ENCODE measurements around the gene EXOSC10. TPM values are rescaled to one million over a fixed set of nuclear protein-coding genes. Genes with fewer than 3 reads are reported as not detected.
"Not testable (repeated sequence)": the region's sequence is repeated elsewhere in the genome, so short reads cannot be mapped to it uniquely, and the experiment has no call there.

EXOSC10 gene
- total RNA-seq, 2 experiments from 2014 or later = 103 to 104 TPM

DNA sequence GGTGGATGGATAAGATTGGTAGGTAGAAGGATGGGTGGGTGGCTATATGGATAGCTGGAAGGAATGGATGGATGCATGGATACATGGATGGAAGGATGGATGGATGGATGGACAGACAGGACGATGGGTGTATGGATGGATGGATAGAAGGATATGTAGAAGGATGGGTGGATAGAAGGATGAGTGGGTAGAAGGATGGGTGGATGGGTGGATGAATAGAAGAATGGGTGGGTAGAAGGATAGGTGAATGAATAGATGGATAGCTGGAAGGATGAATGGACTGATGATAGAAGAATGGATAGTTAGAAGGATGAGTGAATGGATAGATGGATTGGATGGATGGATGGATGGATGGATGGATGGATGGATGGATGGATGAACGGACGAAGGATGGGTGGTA lies 57.6 kb downstream of the EXOSC10 start:
- DNase-seq (no peak), ATAC-seq (no peak)
- peaks cover 9% of the 10 kb centered on the region for H3K4me1 Mint-ChIP-seq
- H3K36me3 Mint-ChIP-seq = no peaks in the 10 kb centered on the region
- H3K27me3 Mint-ChIP-seq = peaks cover 5% of the 10 kb centered on the region
- H3K9me3 Mint-ChIP-seq (ENCODE audit: low read depth) = no peaks in the 10 kb centered on the region
- H3K27ac Mint-ChIP-seq = no peak overlapping the region
- CTCF ChIA-PET = interaction anchor here (1.2 kb wide), 1 partner anchor 603 kb away, joined by 3 read pairs; no protein-coding TSS in a partner anchor
- H3K4me3 Mint-ChIP-seq = no peak overlapping the region

DNA sequence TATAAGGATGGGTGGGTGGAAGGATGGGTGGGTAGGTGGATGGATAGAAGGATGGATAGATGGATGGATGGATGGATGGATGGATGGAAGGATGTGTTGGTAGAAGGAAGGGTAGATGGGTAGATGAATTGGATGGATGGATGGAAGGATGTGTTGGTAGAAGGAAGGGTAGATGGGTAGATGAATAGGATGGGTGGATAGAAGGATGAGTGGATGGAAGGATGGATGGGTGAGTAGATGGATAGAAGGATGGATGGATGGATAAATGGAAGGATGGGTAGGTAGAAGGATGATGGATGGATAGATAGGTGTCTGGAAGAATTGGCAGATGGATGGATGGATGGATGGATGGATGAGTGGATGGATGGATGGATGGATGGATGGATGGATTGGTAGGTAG lies 58.6 kb downstream of the EXOSC10 start:
- CTCF ChIA-PET = no interaction called here
- ATAC-seq = no peak
- Mint-ChIP-seq H3K9me3 (ENCODE audit: low read depth) (no peaks in the 10 kb centered on the region), H3K27me3 (peaks cover 5% of the 10 kb centered on the region), H3K4me1 (peaks cover 9% of the 10 kb centered on the region), H3K27ac (no peak overlapping the region), H3K36me3 (no peaks in the 10 kb centered on the region), H3K4me3 (no peak overlapping the region)
- no peak for DNase-seq

DNA sequence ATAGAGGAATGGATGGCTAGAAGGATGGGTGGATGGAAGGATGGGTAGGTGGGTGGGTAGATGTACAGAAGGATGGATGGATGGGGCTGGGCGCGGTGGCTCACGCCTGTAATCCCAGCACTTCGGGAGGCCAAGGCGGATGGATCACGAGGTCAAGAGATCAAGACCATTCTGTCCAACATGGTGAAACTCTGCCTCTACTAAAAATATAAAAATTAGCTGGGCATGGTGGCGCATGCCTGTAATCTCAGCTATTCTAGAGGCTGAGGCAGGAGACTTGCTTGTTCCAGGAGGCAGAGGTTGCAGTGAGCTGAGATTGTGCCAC lies 59.6 kb downstream of the EXOSC10 start:
- DNase-seq; H3K4me1 Mint-ChIP-seq; H3K27me3 Mint-ChIP-seq; H3K9me3 Mint-ChIP-seq (ENCODE audit: low read depth); H3K36me3 Mint-ChIP-seq; ATAC-seq; H3K27ac Mint-ChIP-seq; H3K4me3 Mint-ChIP-seq: not testable (repeated sequence)
- CTCF ChIA-PET = interaction anchor here (1.4 to 3.6 kb wide), 2 partner anchors 10 to 59 kb away, joined by 3 to 48 read pairs; partner anchors contain the start of gene EXOSC10

DNA sequence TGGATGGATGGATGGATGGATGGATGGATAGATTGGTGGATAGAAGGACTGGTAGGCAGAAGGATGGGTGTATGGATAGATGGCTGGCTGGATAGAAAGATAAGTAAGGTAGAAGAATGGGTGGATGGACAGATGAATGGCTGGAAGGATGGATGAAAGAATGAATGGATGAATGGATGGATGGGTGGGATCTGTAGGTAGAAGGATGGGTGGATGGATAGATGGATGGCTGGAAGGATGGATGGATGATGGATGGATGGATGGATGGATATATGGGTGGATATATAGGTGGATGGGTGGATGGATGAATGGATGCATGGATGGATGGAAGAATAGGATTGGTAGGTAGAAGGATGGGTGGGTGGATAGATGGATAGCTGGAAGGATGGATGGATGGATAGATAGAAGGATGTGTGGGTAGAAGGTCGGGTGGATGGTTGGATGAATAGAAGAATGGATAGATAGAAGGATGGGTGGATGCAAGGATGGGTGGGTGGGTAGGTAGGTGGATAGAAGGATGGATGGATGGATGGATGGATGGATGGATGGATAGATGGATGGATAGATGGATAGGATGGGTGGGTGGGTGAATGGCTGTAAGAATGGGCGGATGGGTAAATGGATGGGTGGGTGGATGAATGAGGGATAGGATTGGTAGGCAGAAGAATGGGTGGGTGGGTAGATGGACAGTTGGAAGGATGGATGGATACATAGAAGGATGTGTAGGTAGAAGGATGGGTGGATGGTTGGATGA lies 60.1 kb downstream of the EXOSC10 start:
- no peak for DNase-seq
- Mint-ChIP-seq H3K9me3 (ENCODE audit: low read depth) (no peaks in the 10 kb centered on the region), H3K4me1 (peaks cover 9% of the 10 kb centered on the region), H3K4me3 (no peak overlapping the region), H3K36me3 (no peaks in the 10 kb centered on the region), H3K27ac (no peak overlapping the region), H3K27me3 (peaks cover 5% of the 10 kb centered on the region)
- no peak for ATAC-seq
- CTCF ChIA-PET = interaction anchor here (1.0 to 4.8 kb wide), 8 partner anchors 11 to 603 kb away, joined by 3 to 93 read pairs (median 16); partner anchors contain the start of genes EXOSC10 and TARDBP

DNA sequence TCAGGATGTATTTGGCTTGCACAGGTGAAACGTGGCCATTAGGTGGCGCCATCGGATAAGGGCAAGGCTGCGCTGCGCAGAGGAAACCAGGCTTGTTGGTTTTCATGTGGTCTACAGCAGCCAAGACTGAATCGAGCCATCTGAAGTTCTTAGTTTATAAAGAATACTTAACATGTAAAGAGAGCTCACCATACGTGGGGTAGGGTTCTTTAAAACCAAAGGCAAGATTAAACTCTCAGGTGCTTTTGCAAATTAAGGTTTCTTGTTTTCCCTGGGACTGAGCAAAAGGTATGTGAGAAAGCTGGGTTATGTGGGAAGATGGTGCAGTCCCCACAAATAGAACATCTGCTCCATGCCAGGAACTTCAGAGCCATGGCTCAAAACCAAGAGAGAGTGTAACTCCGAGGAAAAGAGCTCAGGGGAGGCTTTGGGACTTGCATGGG lies 61.9 kb downstream of the EXOSC10 start:
- CTCF ChIA-PET = interaction anchor here (0.6 to 4.8 kb wide), 77 partner anchors 8 to 791 kb away, joined by 3 to 93 read pairs (median 4); partner anchors contain the start of genes EXOSC10, FBXO6, MTOR and SRM
- H3K9me3 Mint-ChIP-seq (ENCODE audit: low read depth) = no peaks in the 10 kb centered on the region
- H3K4me3 Mint-ChIP-seq = no peak overlapping the region
- ATAC-seq = peak; percentile 97
- peaks cover 9% of the 10 kb centered on the region for H3K4me1 Mint-ChIP-seq
- peak; percentile 92 for DNase-seq
- H3K27ac Mint-ChIP-seq = no peak overlapping the region
- no peaks in the 10 kb centered on the region for H3K36me3 Mint-ChIP-seq
- H3K27me3 Mint-ChIP-seq = peaks cover 5% of the 10 kb centered on the region

DNA sequence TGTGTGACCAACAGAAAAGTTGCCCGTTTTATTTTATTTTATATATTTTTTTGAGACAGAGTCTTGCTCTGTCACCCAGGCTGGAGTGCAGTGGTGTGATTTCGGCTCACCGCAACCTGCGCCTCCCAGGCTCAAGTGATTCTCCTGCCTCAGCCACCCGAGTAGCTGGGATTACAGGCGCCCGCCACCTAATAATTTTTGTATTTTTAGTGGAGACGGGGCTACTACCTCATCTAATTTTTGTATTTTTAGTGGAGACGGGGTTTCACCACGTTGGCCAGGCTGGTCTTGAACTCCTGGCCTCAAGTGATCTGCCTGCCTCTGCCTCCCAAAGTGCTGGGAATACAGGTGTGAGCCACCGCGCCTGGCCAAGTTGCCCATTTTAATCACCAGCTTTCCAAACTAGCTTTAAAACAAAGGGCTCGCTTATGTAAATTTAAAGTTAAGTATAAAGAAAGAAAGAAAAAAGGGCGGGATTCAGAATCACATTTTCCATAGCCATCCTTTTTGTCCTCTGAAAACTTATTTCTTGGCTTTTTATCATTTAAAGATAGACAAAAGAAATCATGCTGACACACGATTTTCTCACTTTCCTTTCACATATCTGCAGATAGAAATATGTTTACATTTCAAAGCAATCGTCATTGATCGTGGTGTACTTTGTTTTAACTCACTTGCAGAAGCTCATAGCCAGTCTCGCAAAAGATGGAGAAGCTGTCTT lies 62.5 kb downstream of the EXOSC10 start:
- CTCF ChIA-PET = interaction anchor here (0.6 to 4.8 kb wide), 72 partner anchors 8 to 792 kb away, joined by 3 to 93 read pairs (median 4); partner anchors contain the start of genes EXOSC10, FBXO6, MTOR and SRM
- not testable (repeated sequence) for H3K27me3 Mint-ChIP-seq; H3K9me3 Mint-ChIP-seq (ENCODE audit: low read depth); H3K4me3 Mint-ChIP-seq; ATAC-seq; H3K27ac Mint-ChIP-seq; H3K36me3 Mint-ChIP-seq; DNase-seq; H3K4me1 Mint-ChIP-seq

DNA sequence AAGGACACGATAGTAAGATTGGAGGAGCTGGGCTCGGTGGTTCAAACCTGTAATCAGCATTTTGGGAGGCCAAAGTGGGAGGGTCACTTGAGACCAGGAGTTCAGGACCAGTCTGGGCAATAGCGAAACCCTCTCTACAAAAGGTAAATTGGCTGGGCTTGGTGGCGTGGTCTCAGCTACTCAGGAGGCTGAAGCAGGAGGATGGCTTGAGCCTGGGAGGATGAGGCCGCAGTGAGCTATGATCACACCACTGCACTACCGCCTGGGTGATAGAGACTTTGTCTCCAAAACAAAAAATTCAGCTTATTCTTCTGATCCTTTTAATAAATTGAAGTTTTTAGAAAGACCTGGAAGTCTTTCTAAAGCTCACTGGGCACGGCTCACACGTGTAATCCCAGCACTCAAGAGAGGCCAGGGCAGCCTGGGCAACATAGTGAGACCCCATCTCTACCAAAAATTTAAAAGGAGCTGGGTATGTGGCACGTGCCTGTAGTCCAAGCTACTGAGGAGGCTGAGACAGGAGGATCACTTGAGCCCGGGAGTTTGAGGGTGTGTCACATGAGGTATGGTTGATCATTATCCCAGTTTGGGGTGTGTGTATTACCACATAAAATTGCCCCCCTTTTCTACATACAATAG lies 67.9 kb downstream of the EXOSC10 start:
- Mint-ChIP-seq H3K36me3 (peaks cover 5% of the 10 kb centered on the region), H3K9me3 (ENCODE audit: low read depth) (no peaks in the 10 kb centered on the region), H3K4me1 (no peaks in the 10 kb centered on the region), H3K27ac (no peak overlapping the region), H3K4me3 (no peak overlapping the region), H3K27me3 (no peaks in the 10 kb centered on the region)
- CTCF ChIA-PET = interaction anchor here (0.7 to 2.2 kb wide), 3 partner anchors 31 to 614 kb away, joined by 3 to 8 read pairs (median 3); no protein-coding TSS in a partner anchor
- peak; percentile 23 for ATAC-seq
- DNase-seq = no peak

DNA sequence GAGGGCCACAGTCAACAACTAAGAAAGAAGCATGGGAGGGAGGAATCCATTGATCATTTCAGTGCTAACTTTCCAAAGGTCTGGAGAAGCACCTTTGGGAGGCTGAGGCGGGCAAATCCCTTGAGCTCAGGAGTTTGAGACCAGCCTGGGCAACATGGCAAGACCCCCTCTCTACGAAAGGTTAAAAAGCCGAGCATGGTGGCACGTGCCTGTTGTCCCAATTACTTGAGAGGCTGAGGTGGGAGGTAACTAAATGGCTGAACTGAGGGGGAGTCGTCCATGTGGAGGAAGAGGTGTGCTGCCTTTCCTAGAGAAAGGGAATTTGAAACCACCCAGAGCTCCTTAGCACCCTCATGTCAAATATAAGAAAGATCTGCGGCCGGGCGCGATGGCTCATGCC lies 68.8 kb downstream of the EXOSC10 start:
- Mint-ChIP-seq H3K27ac (no peak overlapping the region), H3K4me3 (no peak overlapping the region), H3K9me3 (ENCODE audit: low read depth) (no peaks in the 10 kb centered on the region), H3K27me3 (no peaks in the 10 kb centered on the region), H3K36me3 (peaks cover 5% of the 10 kb centered on the region), H3K4me1 (no peaks in the 10 kb centered on the region)
- DNase-seq (no peak), ATAC-seq (no peak)
- CTCF ChIA-PET = interaction anchor here (0.7 to 2.2 kb wide), 2 partner anchors 210 to 615 kb away, joined by 3 to 8 read pairs; no protein-coding TSS in a partner anchor

DNA sequence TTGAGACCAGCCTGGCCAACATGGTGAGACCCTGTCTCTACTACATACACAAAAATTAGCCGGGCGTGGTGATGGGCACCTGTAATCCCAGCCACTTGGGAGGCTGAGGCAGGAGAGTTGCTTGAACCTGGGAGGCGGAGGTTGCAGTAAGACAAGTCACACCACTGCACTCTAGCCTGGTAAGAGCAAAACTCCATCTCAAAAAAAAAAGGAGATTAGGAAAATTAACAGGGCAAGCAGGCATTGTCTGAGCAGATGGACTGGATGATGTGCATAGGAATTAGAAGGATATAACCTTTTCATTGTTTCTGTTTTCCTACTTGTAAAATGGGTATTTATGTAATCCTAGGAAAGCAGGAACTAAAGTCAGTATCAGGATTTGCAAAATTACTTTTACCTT lies 71.7 kb downstream of the EXOSC10 start:
- DNase-seq (no peak), ATAC-seq (no peak)
- Mint-ChIP-seq H3K36me3 (peaks cover 24% of the 10 kb centered on the region), H3K9me3 (ENCODE audit: low read depth) (no peaks in the 10 kb centered on the region), H3K4me3 (no peak overlapping the region), H3K4me1 (peaks cover 14% of the 10 kb centered on the region), H3K27me3 (no peaks in the 10 kb centered on the region), H3K27ac (no peak overlapping the region)
- CTCF ChIA-PET = interaction anchor here (1.6 kb wide), 1 partner anchor 10 kb away, joined by 6 read pairs; no protein-coding TSS in a partner anchor

DNA sequence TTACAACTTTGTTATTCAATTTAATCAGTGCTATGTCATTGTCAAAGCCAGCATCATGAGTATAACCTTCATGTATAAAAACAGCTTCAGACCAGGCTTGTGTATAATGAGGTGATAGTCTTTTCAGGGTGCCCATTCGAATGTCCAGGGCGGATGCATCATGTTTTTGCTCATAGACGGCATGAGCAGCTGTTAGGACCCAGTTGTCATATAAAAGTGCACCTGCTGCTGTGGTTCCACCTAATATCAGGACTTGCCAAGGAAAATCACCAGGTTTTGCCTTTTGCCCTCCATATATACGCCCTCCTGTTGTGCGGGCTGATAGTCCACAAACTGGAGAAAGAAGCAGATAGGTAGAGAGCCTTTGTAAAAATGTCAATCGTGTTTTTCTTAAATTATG lies 72.4 kb downstream of the EXOSC10 start:
- CTCF ChIA-PET = interaction anchor here (1.6 kb wide), 1 partner anchor 10 kb away, joined by 6 read pairs; no protein-coding TSS in a partner anchor
- peaks cover 17% of the 10 kb centered on the region for H3K4me1 Mint-ChIP-seq
- H3K27ac Mint-ChIP-seq = no peak overlapping the region

DNA sequence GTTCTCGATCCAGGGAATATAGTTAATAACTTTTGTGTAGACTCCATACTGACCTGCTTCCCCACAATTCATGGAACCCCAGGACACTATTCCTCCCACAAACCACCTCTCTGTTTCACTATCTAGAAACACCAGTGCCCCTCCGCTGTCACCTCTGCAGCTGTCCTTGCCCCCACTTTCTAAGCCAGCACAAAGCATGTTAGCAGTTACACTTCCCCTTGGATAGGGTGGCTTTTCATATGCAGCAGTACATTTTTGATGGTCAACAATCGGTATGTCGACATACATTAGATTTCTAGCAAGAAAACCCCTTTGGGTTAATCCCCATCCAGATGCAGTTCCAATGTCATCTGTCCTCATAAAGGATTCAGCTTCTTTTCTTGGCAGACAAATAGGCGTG lies 72.8 kb downstream of the EXOSC10 start:
- ATAC-seq (no peak), DNase-seq (no peak)
- H3K27me3 Mint-ChIP-seq = no peaks in the 10 kb centered on the region
- no peaks in the 10 kb centered on the region for H3K9me3 Mint-ChIP-seq (ENCODE audit: low read depth)
- peaks cover 18% of the 10 kb centered on the region for H3K4me1 Mint-ChIP-seq
- H3K4me3 Mint-ChIP-seq = no peak overlapping the region
- H3K36me3 Mint-ChIP-seq = peaks cover 33% of the 10 kb centered on the region
- CTCF ChIA-PET = interaction anchor here (1.6 kb wide), 1 partner anchor 11 kb away, joined by 6 read pairs; no protein-coding TSS in a partner anchor
- no peak overlapping the region for H3K27ac Mint-ChIP-seq

More for the DNA sequence above, 72.4 kb downstream of the EXOSC10 start:
- Mint-ChIP-seq H3K36me3 (peaks cover 29% of the 10 kb centered on the region), H3K9me3 (ENCODE audit: low read depth) (no peaks in the 10 kb centered on the region), H3K4me3 (no peak overlapping the region), H3K27me3 (no peaks in the 10 kb centered on the region)
- ATAC-seq (no peak), DNase-seq (no peak)

DNA sequence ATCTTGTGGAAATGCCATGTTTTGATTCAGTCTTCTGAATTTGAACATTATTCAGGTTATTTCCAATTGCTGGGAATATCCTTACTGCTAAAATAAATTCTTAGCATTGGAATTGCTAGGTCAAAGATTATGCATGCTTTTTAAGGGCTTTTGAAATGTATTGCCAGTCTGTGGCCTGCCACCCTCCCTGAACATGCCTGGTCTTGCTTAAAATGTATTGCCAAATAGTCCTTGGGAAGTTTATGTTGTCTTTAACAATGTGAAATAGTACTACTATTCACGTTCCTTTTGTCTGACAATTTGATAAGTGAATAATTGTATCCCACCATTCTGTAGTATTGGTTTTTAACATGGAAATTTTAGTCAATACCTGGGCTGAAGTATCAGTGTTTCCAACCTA lies 73.6 kb downstream of the EXOSC10 start:
- DNase-seq (no peak), ATAC-seq (no peak)
- Mint-ChIP-seq H3K27me3 (no peaks in the 10 kb centered on the region), H3K27ac (no peak overlapping the region), H3K4me3 (no peak overlapping the region), H3K36me3 (peaks cover 41% of the 10 kb centered on the region), H3K4me1 (peaks cover 19% of the 10 kb centered on the region), H3K9me3 (ENCODE audit: low read depth) (no peaks in the 10 kb centered on the region)
- CTCF ChIA-PET = no interaction called here

DNA sequence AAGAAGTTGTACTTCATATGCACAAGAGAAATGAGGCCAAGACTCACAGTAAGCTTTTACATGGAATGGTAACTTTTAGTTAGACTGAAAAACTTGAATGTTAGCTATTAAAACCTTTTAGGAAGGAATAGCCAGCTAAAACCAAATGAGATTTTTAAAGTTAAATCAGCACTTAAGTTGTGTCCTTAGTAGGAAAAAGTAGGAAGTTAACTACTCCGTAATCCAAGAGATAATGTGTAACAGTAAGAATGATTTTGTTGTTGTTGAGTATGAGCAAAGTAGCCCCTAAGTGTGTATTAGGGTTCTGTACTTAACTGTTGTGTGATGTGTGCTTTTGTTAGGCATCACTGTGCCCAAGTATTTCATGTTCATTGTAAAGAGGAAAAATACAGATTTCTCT lies 74.1 kb downstream of the EXOSC10 start:
- DNase-seq = no peak

More for the DNA sequence above, 74.1 kb downstream of the EXOSC10 start:
- no peak overlapping the region for H3K27ac Mint-ChIP-seq
- CTCF ChIA-PET = interaction anchor here (2.4 kb wide), 1 partner anchor 12 kb away, joined by 7 read pairs; no protein-coding TSS in a partner anchor
- peaks cover 19% of the 10 kb centered on the region for H3K4me1 Mint-ChIP-seq
- no peaks in the 10 kb centered on the region for H3K27me3 Mint-ChIP-seq
- ATAC-seq = no peak
- H3K36me3 Mint-ChIP-seq = peaks cover 43% of the 10 kb centered on the region
- H3K9me3 Mint-ChIP-seq (ENCODE audit: low read depth) = no peaks in the 10 kb centered on the region
- no peak overlapping the region for H3K4me3 Mint-ChIP-seq

Data from activated CD8-positive, alpha-beta memory T cell treated with anti-CD3 and anti-CD28 coated beads, Interleukin-2, amount 10 ng/mL, durations not matched to agents 7 days and 5 days (primary cell).